AG04450 (cell line): ENCODE results near the gene OR8H1. TPM values are rescaled to one million over a fixed set of nuclear protein-coding genes. Genes with fewer than 3 reads are reported as not detected.

Experiments
- CTCF ChIA-PET: fragments of 300-600, 350-600 bp; formaldehyde crosslinking; extraction: SDS; loops from one replicate; lab custom pipeline; 2022; ENCODE audit warnings: antibody characterized with exemption, inconsistent platforms; lab: Charles Lee
- POLR2A ChIA-PET: fragments of 350-600 bp; formaldehyde crosslinking; extraction: SDS; loops from one replicate; lab custom pipeline; 2021; ENCODE audit warnings: antibody characterized with exemption, inconsistent platforms; lab: Yijun Ruan, JAX
- DNase-seq: peaks from one replicate; pipeline ENCODE4 v3.0.0-alpha.2; 2011; ENCODE audit warnings: low read depth, low spot score
- H3K27ac ChIP-seq: one replicate; pipeline ENCODE4 v1.5.1; 2012; ENCODE audit warnings: low read depth, low read length, control low read depth
- H3K27me3 ChIP-seq: one replicate; pipeline ENCODE4 v1.6.0; 2012; ENCODE audit warnings: low read length; ENCODE audit not compliant: control insufficient read depth, insufficient read depth
- H3K4me3 ChIP-seq: 2 replicates; pipeline ENCODE4 v1.5.1; 2011; ENCODE audit warnings: mild to moderate bottlenecking, low read depth, low read length, control low read depth
- H3K9me3 ChIP-seq: 2 replicates; pipeline ENCODE4 v1.5.1; 2012; ENCODE audit warnings: low read length; ENCODE audit not compliant: control insufficient read depth, insufficient read depth
- CTCF ChIP-seq: IDR thresholded peaks from 2 replicates; pipeline ENCODE4 v1.5.1; 2011; ENCODE audit warnings: low read depth, low read length, control low read depth, inconsistent platforms
- polyA minus RNA-seq: library from RNA; depleted of rRNA, polyadenylated mRNA; stranded (reverse); fragments of >200 nt; gene quantifications from 2 replicates; pipeline ENCODE4 v1.2.3, GENCODE V29; 2011; rRNA and poly(A)+ RNA removed
- polyA plus RNA-seq: library from polyadenylated mRNA; depleted of rRNA; stranded (reverse); fragments of >200 nt; gene quantifications from 2 replicates; pipeline ENCODE4 v1.2.3, GENCODE V29; 2011; rRNA removed

Gene OR8H1, protein sequence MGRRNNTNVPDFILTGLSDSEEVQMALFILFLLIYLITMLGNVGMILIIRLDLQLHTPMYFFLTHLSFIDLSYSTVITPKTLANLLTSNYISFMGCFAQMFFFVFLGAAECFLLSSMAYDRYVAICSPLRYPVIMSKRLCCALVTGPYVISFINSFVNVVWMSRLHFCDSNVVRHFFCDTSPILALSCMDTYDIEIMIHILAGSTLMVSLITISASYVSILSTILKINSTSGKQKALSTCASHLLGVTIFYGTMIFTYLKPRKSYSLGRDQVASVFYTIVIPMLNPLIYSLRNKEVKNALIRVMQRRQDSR
- polyA plus RNA-seq (not detected in 2 replicates), polyA minus RNA-seq (not detected in 2 replicates)

DNA sequence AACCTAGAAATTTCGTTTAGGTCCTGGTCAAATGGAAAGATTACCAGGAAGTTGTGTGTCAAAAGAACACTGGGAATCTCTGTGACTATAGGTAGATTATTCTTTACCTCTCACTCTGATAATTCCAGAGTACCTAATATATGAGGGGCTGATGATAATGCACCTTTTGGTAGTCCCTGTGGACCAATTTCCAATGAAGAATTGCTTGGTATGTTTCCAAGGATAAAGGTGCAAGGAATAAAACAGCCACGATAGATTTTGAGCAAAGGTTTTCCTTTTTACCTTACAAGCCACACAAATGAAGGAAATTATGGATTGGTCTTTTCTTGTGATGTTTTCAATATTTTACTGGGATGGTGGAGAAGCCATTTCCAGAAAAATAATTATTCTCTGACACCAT is at the start of gene OR8H1:
Gene OR8H1, minus strand, starts transcription at position 101 of the 400 bp plus-strand sequence. CDS start 1,192 bp downstream, outside the sequence.
- TF ChIP-seq CTCF: no peak
- peaks cover 4% of the 10 kb centered on the region; the same call in 1 of the 2 replicates for H3K9me3 ChIP-seq
- no peak for DNase-seq
- ChIA-PET CTCF (no interaction called here), POLR2A (no interaction called here)
- H3K27me3 ChIP-seq: no peaks in the 10 kb centered on the region
- H3K4me3 ChIP-seq: no peak within 1 kb of the TSS
- no peak within 1 kb of the TSS for H3K27ac ChIP-seq

- H3K4me3 ChIP-seq: no peak overlapping the region
- no peaks in the 10 kb centered on the region for H3K27me3 ChIP-seq
- DNase-seq: no peak
- H3K27ac ChIP-seq: no peak overlapping the region
- CTCF ChIA-PET: no interaction called here
- POLR2A ChIA-PET: no interaction called here
- TF ChIP-seq CTCF: no peak
- peaks cover 6% of the 10 kb centered on the region; the same call in 1 of the 2 replicates for H3K9me3 ChIP-seq
Measured at GRCh38 chr11:56340289-56340688, 48.2 kb upstream of the OR8H1 start.

GRCh38 chr11:56333156-56333555 is 41.1 kb upstream of the OR8H1 start:
- Histone ChIP-seq H3K9me3 (peaks cover 20% of the 10 kb centered on the region), H3K27ac (no peak overlapping the region), H3K27me3 (no peaks in the 10 kb centered on the region), H3K4me3 (no peak overlapping the region)
- DNase-seq: no peak
- CTCF ChIA-PET: no interaction called here
- no peak for TF ChIP-seq CTCF
- POLR2A ChIA-PET: no interaction called here

DNA sequence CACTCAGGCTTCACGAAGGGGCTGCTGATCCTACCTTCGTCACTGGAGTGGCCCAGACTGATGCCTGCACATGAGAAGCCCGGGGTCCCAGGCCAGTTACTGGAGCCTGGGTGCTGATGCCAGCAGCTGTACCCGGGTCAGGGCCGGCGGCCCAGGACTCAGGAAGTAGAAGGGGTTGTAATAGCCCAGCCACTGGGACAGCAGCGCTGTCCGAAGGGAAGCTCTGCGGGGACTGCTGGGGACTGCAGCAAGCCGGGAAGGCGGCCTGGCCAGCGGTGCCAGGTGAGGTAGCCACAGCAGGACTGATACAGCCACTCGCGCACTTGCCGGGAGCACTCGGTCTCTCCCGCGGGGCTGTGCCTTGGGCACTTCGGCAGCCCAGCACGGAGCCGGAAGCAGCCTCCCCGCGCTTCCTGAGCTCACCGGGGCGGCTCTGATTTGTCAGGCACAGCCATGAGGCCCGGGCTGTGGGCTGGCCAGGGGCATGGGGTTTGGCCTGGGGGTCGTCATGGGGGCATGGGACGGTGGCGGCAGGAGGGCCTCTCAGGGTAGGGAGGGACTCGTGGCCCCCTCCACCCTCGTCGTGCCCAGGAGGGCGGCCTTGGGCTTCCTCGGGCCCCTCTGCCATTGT is 39.9 kb upstream of the OR8H1 start:
- ChIA-PET POLR2A (no interaction called here), CTCF (no interaction called here)
- TF ChIP-seq CTCF: no peak
- H3K27me3 ChIP-seq: no peaks in the 10 kb centered on the region
- H3K4me3 ChIP-seq: no peak overlapping the region
- H3K9me3 ChIP-seq: peaks cover 16% of the 10 kb centered on the region
- no peak for DNase-seq
- no peak overlapping the region for H3K27ac ChIP-seq

GRCh38 chr11:56314844-56315243 is 22.8 kb upstream of the OR8H1 start, which contains the start of gene OR8K3:
Gene OR8K3 (plus strand): TSS chr11:56315144. CDS start chr11:56318307, 3,163 bp downstream.
- no peak within 1 kb of the TSS for H3K4me3 ChIP-seq
- no peak within 1 kb of the TSS for H3K27ac ChIP-seq
- ChIA-PET CTCF (no interaction called here), POLR2A (no interaction called here)
- TF ChIP-seq CTCF: no peak
- no peaks in the 10 kb centered on the region for H3K27me3 ChIP-seq
- DNase-seq: no peak
- peaks cover 3% of the 10 kb centered on the region; the same call in 1 of the 2 replicates for H3K9me3 ChIP-seq
